ENCODE measurements around the gene BMERB1.
A peak's percentile ranks its signal among the peaks of the same experiment; 100 is the strongest.

The BMERB1 gene

DNA sequence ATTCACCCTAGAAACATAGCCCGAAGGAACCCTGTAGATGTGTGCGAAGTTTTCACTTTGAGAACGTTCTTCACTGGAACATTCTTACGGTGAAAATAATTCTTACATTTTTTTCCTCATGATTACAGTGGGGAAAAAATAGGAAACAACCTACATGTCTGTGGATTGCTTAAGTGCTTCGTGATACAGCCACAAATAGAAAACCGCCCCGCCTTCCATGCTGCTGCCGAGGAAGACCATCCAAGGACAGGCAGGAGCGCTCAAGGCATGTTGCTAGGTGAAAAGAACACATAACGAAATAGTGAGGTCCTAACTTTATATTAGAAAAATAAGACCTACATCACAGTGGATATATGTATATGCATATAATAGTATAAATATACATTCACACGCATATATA lies 78.8 kb downstream of the BMERB1 start:
- H3K4me3 ChIP-seq (ENCODE audit: low read depth, low read length): no peak overlapping the region
- H3K9me3 ChIP-seq (ENCODE audit: severe bottlenecking): no peaks in the 10 kb centered on the region
- no peak for DNase-seq
- no peak overlapping the region for H3K27ac ChIP-seq
- TF ChIP-seq, protein P1, sequence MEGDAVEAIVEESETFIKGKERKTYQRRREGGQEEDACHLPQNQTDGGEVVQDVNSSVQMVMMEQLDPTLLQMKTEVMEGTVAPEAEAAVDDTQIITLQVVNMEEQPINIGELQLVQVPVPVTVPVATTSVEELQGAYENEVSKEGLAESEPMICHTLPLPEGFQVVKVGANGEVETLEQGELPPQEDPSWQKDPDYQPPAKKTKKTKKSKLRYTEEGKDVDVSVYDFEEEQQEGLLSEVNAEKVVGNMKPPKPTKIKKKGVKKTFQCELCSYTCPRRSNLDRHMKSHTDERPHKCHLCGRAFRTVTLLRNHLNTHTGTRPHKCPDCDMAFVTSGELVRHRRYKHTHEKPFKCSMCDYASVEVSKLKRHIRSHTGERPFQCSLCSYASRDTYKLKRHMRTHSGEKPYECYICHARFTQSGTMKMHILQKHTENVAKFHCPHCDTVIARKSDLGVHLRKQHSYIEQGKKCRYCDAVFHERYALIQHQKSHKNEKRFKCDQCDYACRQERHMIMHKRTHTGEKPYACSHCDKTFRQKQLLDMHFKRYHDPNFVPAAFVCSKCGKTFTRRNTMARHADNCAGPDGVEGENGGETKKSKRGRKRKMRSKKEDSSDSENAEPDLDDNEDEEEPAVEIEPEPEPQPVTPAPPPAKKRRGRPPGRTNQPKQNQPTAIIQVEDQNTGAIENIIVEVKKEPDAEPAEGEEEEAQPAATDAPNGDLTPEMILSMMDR (IDR thresholded peaks at IDR 0.05; ENCODE audit: low read depth, low read length): no peak
- no peaks in the 10 kb centered on the region for H3K27me3 ChIP-seq (ENCODE audit: insufficient read depth, low read depth, severe bottlenecking)
- no peaks in the 10 kb centered on the region; the same call in 1 of the 2 replicates for H3K36me3 ChIP-seq

DNA sequence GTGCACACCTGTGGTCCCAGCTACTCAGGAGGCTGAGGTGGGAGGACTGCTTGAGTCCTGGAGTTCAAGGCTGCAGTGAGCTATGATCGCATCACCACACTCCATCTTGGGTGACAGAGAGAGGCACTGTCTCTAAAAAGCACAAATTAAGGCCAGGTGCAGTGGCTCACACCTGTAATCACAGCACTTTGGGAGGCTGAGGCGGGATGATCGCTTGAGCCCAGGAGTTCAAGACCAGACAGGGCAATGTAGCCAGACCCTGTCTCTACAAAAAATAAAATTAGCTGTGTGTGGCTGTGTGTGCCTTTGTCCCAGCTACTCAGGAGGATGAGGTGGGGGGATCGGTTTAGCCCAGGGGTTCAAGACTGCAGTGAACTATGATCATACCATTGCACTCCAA lies 81.6 kb downstream of the BMERB1 start:
- no peak overlapping the region for H3K27ac ChIP-seq
- H3K9me3 ChIP-seq (ENCODE audit: severe bottlenecking): no peaks in the 10 kb centered on the region
- TF ChIP-seq, protein P1 (IDR thresholded peaks at IDR 0.05; ENCODE audit: low read depth, low read length): no peak
- no peaks in the 10 kb centered on the region; the same call in 1 of the 2 replicates for H3K36me3 ChIP-seq
- H3K27me3 ChIP-seq (ENCODE audit: insufficient read depth, low read depth, severe bottlenecking): no peaks in the 10 kb centered on the region
- H3K4me3 ChIP-seq (ENCODE audit: low read depth, low read length): no peak overlapping the region
- DNase-seq: no peak

DNA sequence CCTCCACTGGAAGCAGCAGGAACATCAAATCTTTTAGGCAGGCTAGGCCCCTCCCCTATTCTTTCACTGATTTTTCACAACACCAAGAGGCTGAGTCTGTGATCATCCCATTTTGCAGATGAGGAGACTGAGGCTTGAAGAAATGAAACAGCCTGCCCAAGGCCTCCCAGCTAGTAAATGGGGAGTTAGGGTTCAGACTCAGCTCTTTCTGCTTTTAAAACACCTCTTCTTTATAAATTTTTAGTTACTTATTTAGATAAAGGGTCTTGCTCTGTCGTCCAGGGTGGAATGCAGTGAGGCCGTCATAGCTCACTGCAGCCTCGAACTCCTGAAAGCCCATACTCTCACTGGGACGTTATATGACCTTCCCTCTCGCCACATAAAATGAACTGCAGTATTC lies 82.2 kb downstream of the BMERB1 start:
- Histone ChIP-seq H3K27me3 (ENCODE audit: insufficient read depth, low read depth, severe bottlenecking) (no peaks in the 10 kb centered on the region), H3K4me3 (ENCODE audit: low read depth, low read length) (no peak overlapping the region), H3K27ac (no peak overlapping the region), H3K9me3 (ENCODE audit: severe bottlenecking) (no peaks in the 10 kb centered on the region), H3K36me3 (no peaks in the 10 kb centered on the region; the same call in 1 of the 2 replicates)
- TF ChIP-seq, protein P1 (IDR thresholded peaks at IDR 0.05; ENCODE audit: low read depth, low read length): no peak
- DNase-seq: no peak

DNA sequence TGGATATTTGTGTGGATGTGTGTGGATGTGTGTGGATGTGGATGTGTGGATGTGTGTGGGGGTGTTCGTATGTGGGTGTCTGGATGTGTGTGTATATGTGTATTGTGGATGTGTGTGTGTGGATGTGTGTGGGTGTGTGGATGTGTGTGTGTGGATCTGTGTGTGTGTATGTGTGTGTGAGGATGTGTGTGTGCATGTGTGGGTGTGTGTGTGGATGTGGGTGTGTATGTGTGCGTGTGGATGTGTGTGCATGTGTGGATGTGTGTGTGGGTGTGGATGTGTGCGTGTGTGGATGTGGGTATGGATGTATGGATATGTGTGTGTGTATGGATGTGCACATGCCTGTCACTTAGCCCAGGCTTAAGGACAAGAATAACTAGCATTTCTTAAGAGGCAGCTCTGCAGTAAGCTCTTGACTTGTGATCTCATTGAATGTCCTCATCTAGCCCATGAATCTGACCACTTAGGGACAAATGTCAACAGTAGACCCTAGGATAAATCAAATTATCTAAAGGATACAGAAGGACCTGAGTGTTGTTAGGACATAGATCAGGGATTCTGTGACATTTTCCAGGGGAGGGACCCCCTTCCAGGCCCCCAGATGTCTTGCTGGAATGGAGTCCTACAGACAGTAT lies 83.5 kb downstream of the BMERB1 start:
- DNase-seq: no peak
- no peaks in the 10 kb centered on the region for H3K9me3 ChIP-seq (ENCODE audit: severe bottlenecking)
- no peaks in the 10 kb centered on the region for H3K27me3 ChIP-seq (ENCODE audit: insufficient read depth, low read depth, severe bottlenecking)
- TF ChIP-seq, protein P1 (IDR thresholded peaks at IDR 0.05; ENCODE audit: low read depth, low read length): no peak
- H3K27ac ChIP-seq: no peak overlapping the region
- no peaks in the 10 kb centered on the region; the same call in 1 of the 2 replicates for H3K36me3 ChIP-seq
- H3K4me3 ChIP-seq (ENCODE audit: low read depth, low read length): no peak overlapping the region

DNA sequence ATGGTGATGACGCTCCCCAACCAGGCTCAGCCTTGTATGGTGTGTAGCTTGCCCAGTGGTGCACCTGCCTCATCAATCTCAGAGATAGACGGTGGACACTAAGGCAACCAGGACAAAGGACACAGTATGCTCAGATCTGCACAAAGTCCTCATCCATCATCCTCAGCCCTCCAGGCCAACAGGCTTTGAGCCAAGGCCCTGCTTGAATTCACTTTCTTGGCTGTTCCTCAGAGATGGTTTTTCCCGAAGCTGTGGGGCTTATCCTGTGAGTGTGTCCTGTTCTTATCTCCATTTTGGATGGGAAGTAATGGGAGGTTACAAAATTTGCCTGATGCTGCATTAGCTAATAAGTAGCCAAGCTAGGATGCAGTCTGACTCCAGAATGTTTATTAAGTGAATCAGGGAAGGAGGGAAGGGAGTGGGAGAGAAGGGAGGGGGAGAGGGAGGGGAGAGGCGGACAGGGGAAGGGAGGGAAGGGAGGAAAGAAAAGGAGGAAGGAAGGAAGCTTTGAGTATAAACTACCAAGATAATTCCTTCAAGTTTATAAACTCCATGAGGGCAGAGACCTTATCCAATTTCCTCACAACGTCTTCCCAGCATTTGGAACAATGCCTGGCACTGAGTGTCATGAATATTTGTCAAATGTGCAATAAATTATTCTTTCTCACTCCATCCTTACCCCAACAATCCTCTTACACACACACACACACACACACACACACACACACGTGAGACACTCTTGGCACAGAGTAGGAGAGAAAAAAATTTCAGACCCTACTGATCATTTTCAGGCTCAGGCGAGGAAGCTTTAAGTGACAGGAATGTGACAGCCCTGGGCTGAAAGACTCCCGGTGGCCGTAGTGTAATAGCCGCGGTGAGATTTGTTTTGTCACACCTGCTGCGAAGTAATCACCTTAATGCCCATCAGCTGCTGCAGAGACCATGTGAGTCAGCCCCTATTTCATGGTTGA lies 84.3 kb downstream of the BMERB1 start:
- H3K36me3 ChIP-seq: no peaks in the 10 kb centered on the region; the same call in 1 of the 2 replicates
- peak; percentile 52 for DNase-seq
- no peaks in the 10 kb centered on the region for H3K27me3 ChIP-seq (ENCODE audit: insufficient read depth, low read depth, severe bottlenecking)
- H3K27ac ChIP-seq: no peak overlapping the region
- TF ChIP-seq, protein P1 (IDR thresholded peaks at IDR 0.05; ENCODE audit: low read depth, low read length): no peak
- H3K4me3 ChIP-seq (ENCODE audit: low read depth, low read length): no peak overlapping the region
- no peaks in the 10 kb centered on the region for H3K9me3 ChIP-seq (ENCODE audit: severe bottlenecking)
